PC-3 (cell line): Measurements from ENCODE around the gene OXNAD1.

Experiments used
- EZH2 ChIP-seq: fragments of 300-600 bp; sonication (generic); IDR thresholded peaks from one replicate; pipeline ENCODE4 v1.6.1; 2017; ENCODE audit warnings: antibody characterized with exemption, mild to moderate bottlenecking, low read length; ENCODE audit not compliant: unreplicated experiment
- EZH2phosphoT487 ChIP-seq: fragments of 300-600 bp; sonication (generic); IDR thresholded peaks from 2 replicates; pipeline ENCODE4 v1.6.1; 2018; ENCODE audit warnings: mild to moderate bottlenecking, antibody characterized with exemption, low read length, borderline replicate concordance
- TF ChIP-seq, protein P1 (sequence below): fragments of 300-600 bp; sonication (generic); conservative IDR thresholded peaks from 2 replicates; pipeline ENCODE4 v1.5.1; 2017; ENCODE audit warnings: antibody characterized with exemption, low read depth, mild to moderate bottlenecking, low read length

DNA sequence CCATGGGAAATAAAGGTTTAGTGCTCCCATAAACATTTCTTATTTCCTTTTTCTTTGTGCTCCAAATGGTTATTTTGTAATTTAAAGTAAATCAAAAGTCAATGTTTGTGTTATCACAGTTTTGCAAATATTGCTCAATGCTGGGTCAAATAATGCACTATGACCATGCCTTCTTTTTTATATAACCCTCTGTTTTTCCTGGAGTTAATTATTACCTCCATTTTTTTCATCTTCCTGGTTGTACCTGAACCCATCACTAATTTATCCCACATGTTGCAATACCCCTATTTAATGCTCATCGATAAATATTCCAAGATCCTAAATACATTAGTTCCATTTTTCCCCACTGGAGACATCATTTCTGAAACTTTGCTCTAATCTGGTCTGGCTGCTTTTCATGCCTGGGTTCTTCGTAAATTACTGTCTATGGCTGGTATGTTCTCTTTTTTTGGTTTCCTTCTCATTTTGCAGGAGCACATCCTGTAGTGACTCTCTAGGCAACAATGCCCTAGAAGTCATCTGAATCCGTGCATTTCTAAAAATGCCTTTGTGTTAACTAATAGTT, 66.4 kb downstream of the OXNAD1 start:
- TF ChIP-seq, protein P1, sequence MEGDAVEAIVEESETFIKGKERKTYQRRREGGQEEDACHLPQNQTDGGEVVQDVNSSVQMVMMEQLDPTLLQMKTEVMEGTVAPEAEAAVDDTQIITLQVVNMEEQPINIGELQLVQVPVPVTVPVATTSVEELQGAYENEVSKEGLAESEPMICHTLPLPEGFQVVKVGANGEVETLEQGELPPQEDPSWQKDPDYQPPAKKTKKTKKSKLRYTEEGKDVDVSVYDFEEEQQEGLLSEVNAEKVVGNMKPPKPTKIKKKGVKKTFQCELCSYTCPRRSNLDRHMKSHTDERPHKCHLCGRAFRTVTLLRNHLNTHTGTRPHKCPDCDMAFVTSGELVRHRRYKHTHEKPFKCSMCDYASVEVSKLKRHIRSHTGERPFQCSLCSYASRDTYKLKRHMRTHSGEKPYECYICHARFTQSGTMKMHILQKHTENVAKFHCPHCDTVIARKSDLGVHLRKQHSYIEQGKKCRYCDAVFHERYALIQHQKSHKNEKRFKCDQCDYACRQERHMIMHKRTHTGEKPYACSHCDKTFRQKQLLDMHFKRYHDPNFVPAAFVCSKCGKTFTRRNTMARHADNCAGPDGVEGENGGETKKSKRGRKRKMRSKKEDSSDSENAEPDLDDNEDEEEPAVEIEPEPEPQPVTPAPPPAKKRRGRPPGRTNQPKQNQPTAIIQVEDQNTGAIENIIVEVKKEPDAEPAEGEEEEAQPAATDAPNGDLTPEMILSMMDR = no peak
- no peak for TF ChIP-seq EZH2
- no peak for TF ChIP-seq EZH2phosphoT487
